Activated naive CD4-positive, alpha-beta T cell (primary cell): ENCODE results near the gene CTNNAL1.
"Not testable (repeated sequence)": the region's sequence is repeated elsewhere in the genome, so short reads cannot be mapped to it uniquely, and the experiment has no call there.

ENCODE experiments used
- DNase-seq, 4 experiments: peaks; one replicate each; lab custom pipeline; 2025; lab: John Stamatoyannopoulos, UW

CTNNAL1 gene

DNA sequence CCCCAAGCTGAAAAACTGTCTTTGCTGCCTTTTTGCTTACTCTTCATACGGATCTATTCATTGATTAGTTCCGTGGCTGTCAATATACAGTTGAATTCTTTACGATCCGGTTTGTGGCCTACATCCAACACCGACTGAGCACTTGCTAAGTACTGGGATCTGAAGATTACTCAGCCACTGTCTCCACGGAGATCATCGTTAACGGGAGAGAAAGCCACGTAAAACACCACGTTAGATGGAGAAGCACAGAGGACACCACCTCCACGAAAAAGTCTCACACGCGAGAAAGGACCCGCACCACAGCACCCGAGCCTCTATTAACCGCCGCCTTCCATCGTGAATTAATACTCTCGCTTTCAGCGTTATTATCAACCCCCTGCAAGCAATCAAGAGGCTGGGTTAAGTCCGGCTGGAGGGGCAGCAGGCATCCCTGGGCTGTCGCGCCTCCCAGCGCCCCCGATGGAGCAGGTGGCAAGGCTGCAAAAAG is 80.0 kb downstream of the CTNNAL1 start:
- no peak for DNase-seq

DNA sequence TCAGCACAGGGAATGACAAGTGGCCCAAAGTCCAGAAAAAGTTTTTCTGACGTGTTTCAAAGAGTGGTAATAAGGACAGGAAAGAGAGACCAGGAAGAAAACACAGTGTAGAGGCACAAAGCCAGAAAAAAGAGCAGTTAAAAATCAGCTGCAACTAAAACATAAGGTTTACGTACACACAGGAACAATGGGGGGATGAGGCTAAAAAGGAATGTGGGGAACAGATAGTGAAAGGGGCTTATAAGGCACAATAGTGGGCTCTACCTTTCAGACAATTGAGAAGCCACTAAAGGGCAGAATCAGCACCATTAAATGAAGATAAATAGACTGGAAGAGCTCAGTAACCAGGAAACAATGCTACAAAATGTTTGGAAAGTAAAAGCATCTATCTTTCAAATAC is 84.9 kb downstream of the CTNNAL1 start:
- DNase-seq, result no peak

DNA sequence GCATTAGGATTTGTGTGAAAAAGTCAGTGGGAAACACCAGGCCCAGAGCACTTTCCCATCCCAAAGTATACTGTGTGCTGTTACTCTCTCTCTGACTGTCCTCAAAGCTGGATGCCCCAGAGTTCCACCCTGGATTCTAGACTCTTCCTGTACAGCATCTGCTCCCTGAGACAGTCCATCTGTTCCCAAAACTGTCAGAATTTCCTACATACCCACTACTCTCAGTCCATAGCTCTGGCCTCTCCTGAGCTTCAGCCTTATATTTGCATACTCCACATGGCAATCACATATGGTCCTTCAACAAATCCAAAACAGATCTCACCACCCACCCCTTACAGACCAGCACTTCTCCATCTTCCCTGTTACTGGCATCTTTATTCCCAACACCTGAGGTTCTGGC is 88.8 kb downstream of the CTNNAL1 start:
- DNase-seq, result no peak

DNA sequence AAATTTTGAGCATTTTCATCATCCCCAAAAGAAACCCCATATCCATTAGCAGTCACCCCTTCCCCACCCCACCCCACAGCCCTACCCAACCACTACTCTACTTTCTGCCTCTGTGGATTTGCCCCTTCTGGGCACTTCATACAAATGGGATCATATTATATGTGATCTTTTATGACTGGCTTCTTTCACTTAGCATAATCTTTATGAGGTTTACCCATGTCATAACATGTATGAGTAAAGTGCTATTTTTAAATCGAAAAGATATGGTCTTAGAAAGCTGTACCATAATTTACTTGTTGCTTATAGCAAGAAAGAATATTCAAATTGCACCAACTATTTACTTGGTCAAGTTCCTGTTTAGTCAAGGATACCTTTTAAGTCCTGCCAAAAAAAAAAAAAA is 92.1 kb downstream of the CTNNAL1 start:
- no peak for DNase-seq

DNA sequence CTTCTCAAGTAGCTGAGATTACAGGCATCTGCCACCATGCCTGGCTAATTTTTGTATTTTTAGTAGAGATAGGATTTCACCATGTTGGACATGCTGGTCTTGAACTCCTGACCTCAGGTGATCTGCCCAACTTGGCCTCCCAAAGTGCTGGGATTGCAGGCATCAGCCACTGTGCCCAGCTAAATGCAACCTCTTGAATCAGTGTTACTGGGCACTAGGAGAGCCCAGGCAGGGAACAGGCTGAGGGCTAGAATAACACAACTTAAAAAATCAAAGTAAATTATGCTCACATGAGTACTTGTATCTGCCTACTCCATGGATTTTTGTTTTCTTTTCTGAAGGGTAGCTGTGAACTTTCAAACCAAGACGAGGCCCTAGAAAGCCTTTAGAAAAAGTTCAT is 92.9 kb downstream of the CTNNAL1 start:
- DNase-seq, result not testable (repeated sequence)

DNA sequence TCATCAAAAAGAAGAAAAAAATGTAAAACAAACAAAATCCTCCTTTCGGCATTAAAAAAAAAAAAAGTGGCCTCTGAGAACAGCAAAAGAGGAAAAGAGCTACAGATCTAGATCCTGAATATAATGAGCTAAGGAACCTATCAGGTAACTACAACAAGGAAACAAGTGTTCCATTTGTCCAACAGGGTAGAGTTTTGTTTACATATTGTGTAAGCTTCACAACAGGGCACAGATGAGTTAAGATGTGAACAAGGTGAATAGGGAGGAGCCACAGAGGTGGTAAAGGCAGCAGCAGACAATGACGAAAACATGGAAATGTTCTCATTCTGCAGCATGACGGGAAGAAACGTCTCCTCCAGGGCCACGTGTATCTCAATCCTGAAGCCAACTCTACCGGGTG is 93.8 kb downstream of the CTNNAL1 start:
- no peak for DNase-seq

DNA sequence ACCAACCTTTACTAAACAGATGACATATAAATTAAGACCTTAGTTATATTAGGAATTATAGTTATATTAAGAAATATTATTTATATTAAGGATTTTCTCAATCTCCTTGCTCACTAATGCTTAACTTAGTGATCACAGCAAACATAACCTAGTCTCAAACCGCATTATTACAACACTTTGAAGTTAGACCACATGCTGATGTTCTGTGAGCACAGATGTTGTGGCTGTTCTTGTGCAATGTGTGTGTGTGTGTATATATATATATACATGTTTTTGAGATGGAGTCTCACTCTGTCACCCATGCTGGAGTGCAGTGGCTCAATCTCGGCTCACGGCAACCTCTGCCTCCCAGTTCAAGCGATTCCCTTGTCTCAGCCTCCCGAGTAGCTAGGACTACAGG is 99.9 kb downstream of the CTNNAL1 start:
- DNase-seq, result no peak

DNA sequence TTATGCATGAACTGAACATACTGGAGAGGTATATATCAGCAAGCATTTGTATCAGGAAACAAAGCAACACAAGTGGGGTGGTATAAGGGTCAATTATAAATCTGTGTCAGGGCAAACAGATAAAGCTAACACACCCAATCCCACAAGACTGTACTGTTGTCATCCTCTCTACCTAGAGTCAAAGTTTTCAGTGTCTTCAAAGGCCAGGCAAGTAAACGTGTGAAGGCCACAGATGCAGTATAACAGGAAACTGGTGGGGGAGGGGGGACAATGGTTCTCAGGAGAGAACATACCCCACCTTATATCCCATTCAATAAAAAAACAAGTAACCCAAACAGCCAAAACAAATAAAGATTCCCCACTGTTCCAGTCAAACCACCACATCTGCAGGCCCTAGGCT is 101.5 kb downstream of the CTNNAL1 start:
- DNase-seq, result no peak

DNA sequence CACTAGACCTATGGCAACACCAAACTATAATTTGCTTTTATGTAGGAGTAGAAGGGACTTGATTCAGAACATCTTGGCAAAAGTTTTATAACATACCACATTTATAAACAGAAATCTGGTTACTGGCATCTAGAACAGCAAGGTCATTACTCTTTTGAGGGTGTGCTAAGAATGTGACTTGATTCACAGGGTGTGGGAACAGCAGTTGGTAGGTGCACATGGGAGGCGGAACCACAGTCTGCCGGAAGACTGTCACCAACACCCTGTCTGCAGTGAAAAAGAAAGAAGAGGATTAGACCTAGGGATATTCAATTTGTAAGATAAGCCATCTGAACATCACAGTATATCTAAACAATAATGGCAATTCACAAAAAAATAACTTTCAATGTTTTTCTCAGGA is 102.4 kb downstream of the CTNNAL1 start:
- no peak for DNase-seq

DNA sequence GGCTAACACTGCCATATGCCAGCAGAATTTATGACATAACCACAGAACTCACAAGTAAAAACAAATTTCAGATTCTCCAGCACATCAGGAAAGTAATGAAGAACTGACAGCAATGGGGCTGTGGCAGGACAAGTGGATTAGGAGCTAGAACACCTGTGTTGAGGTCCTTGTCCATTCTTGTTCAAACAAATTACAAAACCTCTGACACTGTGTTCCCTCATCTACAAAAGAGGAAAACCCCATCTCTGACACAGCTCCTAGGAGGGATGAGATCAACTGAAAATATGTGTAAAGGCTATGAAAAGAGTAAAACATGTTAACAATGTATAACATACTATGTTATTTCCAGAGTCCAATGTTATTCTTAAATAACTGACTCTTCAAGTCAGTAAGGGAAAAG is 102.9 kb downstream of the CTNNAL1 start:
- DNase-seq, result no peak

DNA sequence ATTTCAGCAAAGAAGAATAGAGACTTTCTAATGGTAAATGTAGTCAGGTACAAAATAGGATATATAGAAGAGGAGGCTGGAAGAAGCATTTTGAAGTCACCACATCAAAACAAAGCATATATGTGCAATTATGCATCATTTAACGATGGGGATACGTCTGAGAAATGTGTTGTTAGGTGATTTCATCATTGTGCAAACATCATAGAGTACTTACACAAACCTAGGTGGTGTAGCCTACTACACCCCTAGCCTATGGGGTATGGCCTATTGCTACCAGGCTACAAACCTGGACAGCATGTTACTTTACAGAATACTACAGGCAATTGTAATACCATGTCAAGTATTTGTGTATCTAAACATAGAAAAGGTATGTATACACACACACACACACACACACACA is 107.8 kb downstream of the CTNNAL1 start:
- DNase-seq, result no peak

DNA sequence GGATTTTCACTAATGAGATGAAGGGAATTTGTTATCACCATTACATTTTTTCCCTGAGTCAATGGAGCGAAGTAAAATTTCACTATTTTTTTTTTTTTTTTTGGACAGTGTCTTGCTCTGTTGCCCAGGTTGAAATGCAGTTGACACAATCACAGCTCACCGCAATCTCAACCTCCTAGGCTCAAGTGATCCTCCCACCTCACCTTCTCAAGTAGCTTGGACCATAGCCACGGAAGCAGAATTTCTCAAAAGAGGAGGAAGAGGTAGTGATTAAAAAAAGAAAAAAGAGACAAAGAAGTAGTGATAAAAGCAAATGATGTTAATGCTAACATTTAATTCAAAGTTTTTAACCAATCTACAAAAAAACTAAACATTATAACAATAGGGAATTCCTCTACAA is 109.1 kb downstream of the CTNNAL1 start:
- no peak for DNase-seq

DNA sequence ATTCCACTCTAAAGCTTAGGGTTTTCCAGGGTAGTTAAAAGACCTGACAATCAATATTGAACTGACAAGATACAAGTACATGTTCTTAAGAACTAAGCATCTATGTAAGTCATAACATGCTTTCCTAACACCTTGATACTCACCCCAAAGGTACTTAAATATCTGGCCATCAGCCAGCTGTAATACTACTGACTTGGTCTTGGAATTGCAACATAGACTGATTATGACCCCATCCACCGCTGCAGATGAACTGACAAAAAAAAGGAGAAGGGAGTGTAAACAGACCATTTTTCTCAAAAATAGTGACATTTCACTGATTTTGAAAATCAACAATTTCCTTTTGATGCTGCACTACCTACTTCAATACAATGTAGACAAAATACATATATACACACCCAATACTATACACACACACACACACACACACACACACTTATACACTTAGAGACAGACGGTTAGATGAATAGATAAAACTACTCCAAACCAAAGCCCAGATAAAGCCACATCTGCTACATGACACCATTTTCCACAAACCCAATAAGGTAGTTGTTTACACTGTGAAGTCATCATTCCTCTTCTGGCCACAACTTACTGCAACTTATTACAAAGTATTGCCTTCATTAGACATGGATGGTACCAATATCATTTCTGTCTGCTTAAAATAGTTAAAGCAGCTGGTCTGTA is 109.7 kb downstream of the CTNNAL1 start:
- DNase-seq, result no peak

DNA sequence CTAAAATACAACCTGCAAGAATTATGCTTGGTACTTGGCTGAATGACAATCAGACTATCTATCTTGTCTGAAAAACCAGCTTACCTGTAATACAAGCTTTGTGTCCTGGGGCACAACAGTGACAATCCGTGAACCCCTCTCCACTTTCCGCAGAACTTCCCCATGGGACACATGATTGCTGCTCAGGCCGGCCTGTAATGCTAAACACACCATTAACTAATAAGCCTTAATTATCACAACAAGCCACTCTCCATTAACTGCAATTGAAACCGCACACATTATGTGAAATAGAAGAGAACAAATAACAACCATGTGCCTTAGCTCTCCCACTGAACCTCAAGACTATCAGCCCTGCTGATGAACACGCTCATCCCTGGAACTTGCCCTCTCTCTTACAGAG is 113.1 kb downstream of the CTNNAL1 start:
- DNase-seq, result no peak

DNA sequence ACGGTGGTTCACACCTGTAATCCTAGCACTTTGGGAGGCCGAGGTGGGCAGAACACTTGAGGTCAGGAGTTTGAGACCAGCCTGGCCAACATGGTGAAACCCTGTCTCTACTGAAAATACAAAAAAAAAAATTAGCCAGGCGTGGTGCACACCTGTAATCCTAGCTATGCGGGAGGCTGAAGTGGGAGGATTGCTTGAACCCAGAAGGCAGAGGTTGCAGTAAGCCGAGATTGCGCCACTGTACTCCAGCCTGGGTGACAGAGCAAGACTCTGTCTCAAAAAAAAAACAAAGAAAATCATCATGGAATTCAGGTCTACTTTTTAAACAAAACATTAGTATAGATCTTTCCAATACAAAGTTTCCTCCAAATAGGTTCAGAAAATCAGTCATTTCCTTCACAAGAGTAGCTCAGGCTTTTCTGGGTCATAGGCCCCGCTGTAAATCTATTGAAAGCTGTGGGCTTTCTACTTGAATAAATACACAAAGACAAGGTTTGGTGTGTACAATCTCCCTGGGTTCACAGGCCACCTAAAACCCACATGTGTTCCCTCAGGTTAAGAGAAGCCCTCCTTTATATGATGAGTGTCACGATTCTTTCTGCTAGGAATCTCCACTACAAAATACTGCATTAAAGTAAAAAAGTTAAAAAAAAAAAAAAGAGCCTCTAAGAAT is 114.1 kb downstream of the CTNNAL1 start:
- DNase-seq, result not testable (repeated sequence)

DNA sequence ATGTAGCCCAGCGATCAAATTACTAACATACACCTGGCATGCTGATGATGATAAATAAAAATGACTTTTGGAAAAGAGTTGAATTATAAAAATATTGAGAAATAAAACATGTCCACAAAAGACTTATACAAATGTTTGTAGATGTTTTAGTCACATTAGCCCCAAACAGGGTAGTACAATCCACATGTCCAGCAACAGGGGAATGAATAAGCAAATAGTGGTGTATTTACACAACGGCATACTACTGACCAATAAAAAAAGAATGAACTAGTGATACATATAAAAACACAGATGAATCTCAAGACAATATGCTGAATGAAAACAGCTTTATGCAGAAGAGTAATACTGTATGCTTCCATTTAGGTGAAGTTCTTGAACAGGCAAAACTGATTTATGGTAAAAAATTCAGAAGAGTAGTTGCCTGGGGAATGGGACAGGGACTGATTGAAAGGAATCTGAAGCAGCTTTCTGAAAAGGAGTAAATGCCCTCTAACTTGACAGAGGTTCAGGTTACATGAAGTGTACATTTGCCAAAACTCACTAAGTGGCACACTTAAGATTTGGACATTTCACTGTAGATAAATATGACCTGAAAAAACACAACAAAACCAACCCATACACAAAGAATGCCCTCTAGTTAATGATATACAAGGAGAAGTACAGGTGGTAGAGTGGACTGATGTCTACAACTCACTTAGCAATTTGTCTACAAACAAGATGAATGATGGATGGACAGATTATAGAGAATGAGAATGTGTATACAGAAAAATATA is 115.8 kb downstream of the CTNNAL1 start:
- no peak for DNase-seq

DNA sequence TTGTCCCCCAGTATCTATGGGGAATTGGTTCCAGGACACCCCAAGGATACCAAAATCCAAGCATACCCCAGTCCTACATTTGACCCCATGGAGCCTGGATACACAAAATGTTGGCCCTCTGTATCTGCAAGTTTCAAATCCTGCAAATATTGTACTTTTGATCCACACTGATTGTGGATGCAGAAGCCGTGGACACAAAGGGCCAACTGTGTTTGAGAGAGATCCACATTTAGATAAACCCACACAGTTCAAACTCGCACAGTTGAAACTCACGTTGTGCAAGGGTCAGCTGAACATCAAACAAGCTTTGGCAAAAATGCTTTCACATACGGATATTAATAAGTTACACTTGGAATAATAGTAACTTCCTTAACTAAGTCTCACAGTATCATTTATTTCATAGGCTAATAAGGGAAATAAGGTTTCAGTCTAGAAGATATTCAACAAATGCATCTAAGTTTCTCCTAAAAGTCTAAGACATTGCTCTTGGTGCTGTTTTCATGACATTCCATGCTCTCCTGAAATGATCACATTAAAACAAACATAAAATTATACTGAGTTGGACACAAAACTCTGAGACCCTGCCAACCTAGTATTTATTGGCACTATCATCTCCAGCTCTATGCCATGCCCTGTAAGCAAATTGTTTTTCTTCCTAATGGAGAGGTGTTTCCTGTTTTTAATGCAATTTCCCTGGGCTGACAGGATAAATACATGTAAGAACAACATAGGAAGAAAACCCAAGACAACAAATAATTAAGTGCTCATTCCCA is 118.9 kb downstream of the CTNNAL1 start:
- DNase-seq, result no peak
